Large intestine (tissue), 3 donors: ENCODE data around the gene APP. TPM values are rescaled to one million over a fixed set of nuclear protein-coding genes. Genes with fewer than 3 reads are reported as not detected.

Experiments used
- DNase-seq, 2 donors: peaks; one replicate each; pipeline versions ENCODE4 v3.0.0 to v3.0.0-alpha.2; 2013
- H3K27ac ChIP-seq: one replicate; pipeline ENCODE4 v1.5.1; 2013; ENCODE audit warnings: low read length
- H3K27me3 ChIP-seq: 2 replicates; pipeline ENCODE4 v1.6.1; 2013; ENCODE audit warnings: low read length; ENCODE audit not compliant: control insufficient read depth, insufficient read depth
- H3K36me3 ChIP-seq: 2 replicates; pipeline ENCODE4 v1.6.1; 2013; ENCODE audit warnings: low read length; ENCODE audit not compliant: control insufficient read depth, insufficient read depth
- H3K4me1 ChIP-seq: one replicate; pipeline ENCODE4 v1.6.1; 2013; ENCODE audit warnings: low read length; ENCODE audit not compliant: control insufficient read depth, insufficient read depth
- H3K4me3 ChIP-seq: one replicate; pipeline ENCODE4 v1.5.1; 2013; ENCODE audit warnings: low read length
- H3K9me3 ChIP-seq: one replicate; pipeline ENCODE4 v1.6.1; 2013; ENCODE audit warnings: mild to moderate bottlenecking, low read depth, low read length, moderate library complexity; ENCODE audit not compliant: control insufficient read depth
- WGBS: methylation state at CpG from one replicate; pipeline ENCODE4 v1.1.5; 2013; ENCODE audit warnings: low lambda C conversion rate; ENCODE audit not compliant: insufficient coverage; 5-methylcytosine and 5-hydroxymethylcytosine counted together
- polyA plus RNA-seq: library from polyadenylated mRNA; unstranded; fragments of 120-200 nt; gene quantifications from one replicate; pipeline ENCODE4 v1.2.1, GENCODE V29; 2013

The APP gene
- polyA plus RNA-seq, 1 donor, result 265 TPM

DNA sequence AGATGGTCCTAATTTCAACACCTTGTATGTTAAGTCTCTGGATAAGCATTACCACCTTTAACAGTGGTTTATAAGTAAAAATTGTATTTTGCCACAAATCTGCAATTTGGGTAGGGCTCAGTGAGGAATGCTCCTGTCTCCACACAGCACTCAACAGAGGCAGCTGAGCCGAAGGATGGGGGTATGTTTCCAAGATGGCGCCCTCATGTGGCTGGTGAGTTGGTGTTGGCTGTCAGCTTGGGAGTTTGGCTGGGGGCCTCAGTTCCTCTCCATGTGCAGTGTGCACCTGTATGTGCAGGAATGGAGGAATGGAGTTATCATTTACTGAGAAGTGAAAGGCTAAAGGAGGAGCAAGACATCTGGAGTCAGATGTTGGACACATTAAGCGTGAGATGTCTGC is 299.0 kb downstream of the APP start:
- Histone ChIP-seq H3K27me3 (no peaks in the 10 kb centered on the region), H3K27ac (no peak overlapping the region), H3K4me1 (no peaks in the 10 kb centered on the region), H3K36me3 (no peaks in the 10 kb centered on the region), H3K9me3 (no peaks in the 10 kb centered on the region), H3K4me3 (no peak overlapping the region)
- WGBS, result 100% methylated on average over 1 of the region's 3 CpGs
- no peak for DNase-seq

DNA sequence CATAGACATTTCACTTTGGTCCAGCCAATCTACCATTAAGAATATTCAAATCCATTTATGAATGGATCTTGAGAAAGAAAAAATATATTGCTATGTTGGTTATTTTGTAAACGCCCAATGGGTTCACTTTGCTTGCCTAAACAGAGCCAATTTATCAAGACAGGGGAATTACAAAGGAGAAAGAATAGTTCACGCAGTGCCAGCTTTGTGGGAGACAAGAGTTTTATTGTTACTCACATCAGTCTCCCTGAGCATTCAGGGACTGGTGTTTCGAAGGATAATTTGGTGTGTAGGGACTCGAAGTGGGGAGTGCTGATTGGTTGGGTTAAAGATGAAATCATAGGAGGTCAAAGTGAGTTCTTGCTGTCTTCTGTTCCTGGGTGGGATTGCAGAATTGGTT is 300.5 kb downstream of the APP start:
- no CpG with 5 or more reads among the region's 4 CpGs for WGBS
- Histone ChIP-seq H3K27ac (no peak overlapping the region), H3K4me3 (no peak overlapping the region), H3K4me1 (no peaks in the 10 kb centered on the region), H3K27me3 (no peaks in the 10 kb centered on the region), H3K36me3 (no peaks in the 10 kb centered on the region), H3K9me3 (no peaks in the 10 kb centered on the region)
- no peak for DNase-seq

GRCh38 chr21:25867061-25867460 is 303.5 kb downstream of the APP start:
- no peak overlapping the region for H3K27ac ChIP-seq
- no peak overlapping the region for H3K4me3 ChIP-seq

DNA sequence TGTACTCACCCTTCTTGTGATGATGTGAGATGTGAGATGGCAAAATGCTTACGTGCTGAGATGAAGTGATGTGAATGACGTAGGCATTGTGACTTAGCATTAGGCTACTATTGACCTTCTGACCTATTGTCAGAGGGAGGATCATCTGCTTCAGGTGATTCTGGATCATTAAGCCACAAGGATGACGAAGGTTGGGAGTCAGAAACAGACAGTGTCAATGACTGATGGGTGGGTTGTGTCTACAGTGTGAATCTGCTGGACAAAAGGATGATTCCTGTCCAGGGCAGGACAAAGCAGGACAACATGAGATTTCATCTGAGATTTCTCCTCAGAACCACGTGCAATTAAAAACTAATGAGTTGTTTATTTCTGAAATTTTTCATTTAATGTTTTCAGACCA is 306.8 kb downstream of the APP start:
- no peaks in the 10 kb centered on the region for H3K27me3 ChIP-seq
- no peaks in the 10 kb centered on the region for H3K4me1 ChIP-seq
- no peaks in the 10 kb centered on the region for H3K36me3 ChIP-seq
- no peak overlapping the region for H3K4me3 ChIP-seq
- H3K27ac ChIP-seq, result no peak overlapping the region
- no peak for DNase-seq
- no peaks in the 10 kb centered on the region for H3K9me3 ChIP-seq
- no CpG with 5 or more reads among the region's 4 CpGs for WGBS

More at GRCh38 chr21:25867061-25867460, 303.5 kb downstream of the APP start:
- DNase-seq, result no peak
- Histone ChIP-seq H3K4me1 (no peaks in the 10 kb centered on the region), H3K27me3 (no peaks in the 10 kb centered on the region), H3K9me3 (no peaks in the 10 kb centered on the region), H3K36me3 (no peaks in the 10 kb centered on the region)
- WGBS, result no CpG with 5 or more reads among the region's 1 CpG

- DNase-seq, result no peak
- H3K4me3 ChIP-seq, result no peak overlapping the region
- WGBS, result 13% methylated on average over 1 of the region's 1 CpG
- H3K27me3 ChIP-seq, result no peaks in the 10 kb centered on the region
- H3K9me3 ChIP-seq, result no peaks in the 10 kb centered on the region
- no peaks in the 10 kb centered on the region for H3K36me3 ChIP-seq
- H3K4me1 ChIP-seq, result no peaks in the 10 kb centered on the region
- H3K27ac ChIP-seq, result no peak overlapping the region
Measured at GRCh38 chr21:25863031-25863430, 307.5 kb downstream of the APP start.

DNA sequence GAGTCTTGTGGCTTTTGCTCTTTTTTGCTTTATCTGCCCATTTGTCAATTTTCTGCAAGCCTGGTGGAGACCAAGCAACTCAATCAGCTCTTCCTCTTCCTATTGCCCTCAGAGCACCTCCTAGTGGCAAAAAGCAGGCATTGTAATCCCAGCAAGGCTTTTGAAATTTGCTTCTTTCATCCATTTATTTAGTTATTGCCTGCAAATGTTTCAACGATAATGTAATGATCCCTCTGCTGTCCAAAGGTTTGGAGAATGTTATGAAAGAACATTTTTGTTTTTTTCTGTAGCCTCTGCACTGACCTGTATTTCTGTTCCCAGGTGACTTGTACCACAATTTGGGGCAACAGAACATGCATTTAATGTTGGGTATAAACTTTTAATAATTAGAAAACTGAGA is 308.0 kb downstream of the APP start:
- Histone ChIP-seq H3K36me3 (no peaks in the 10 kb centered on the region), H3K27me3 (no peaks in the 10 kb centered on the region), H3K27ac (no peak overlapping the region), H3K4me3 (no peak overlapping the region), H3K9me3 (no peaks in the 10 kb centered on the region), H3K4me1 (no peaks in the 10 kb centered on the region)
- DNase-seq, result no peak
- WGBS, result 78% methylated on average over 1 of the region's 1 CpG

DNA sequence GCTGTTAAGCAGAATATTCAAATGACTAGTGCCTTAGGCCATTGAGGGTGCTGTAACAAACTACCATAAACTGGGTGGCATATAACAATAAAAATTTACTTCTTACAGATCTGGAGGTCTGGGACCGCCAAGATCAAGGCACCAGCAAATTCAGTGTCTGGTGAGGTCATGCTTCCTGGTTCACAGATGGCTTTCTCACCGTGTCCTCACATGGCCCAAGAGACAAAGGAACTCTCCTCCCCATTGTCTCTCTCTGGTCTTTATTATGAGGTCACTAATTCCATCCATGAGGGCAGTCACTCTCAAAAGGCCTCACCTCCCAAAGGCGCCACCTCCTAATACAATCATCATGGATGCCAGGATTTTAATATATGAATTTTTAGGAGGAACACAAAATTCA is 308.5 kb downstream of the APP start:
- no CpG with 5 or more reads among the region's 3 CpGs for WGBS
- no peaks in the 10 kb centered on the region for H3K27me3 ChIP-seq
- no peaks in the 10 kb centered on the region for H3K36me3 ChIP-seq
- no peak for DNase-seq
- H3K4me3 ChIP-seq, result no peak overlapping the region
- no peaks in the 10 kb centered on the region for H3K9me3 ChIP-seq
- H3K27ac ChIP-seq, result no peak overlapping the region
- H3K4me1 ChIP-seq, result no peaks in the 10 kb centered on the region

- no peak overlapping the region for H3K27ac ChIP-seq
- no peak overlapping the region for H3K4me3 ChIP-seq
- DNase-seq, result no peak
- H3K4me1 ChIP-seq, result no peaks in the 10 kb centered on the region
- H3K27me3 ChIP-seq, result no peaks in the 10 kb centered on the region
- H3K36me3 ChIP-seq, result no peaks in the 10 kb centered on the region
- no peaks in the 10 kb centered on the region for H3K9me3 ChIP-seq
- WGBS, result 100% methylated on average over 2 of the region's 5 CpGs
Measured at GRCh38 chr21:25859235-25859929, 311.2 kb downstream of the APP start.

GRCh38 chr21:25858325-25858724 is 312.2 kb downstream of the APP start:
- DNase-seq, result no peak
- H3K36me3 ChIP-seq, result no peaks in the 10 kb centered on the region
- no peaks in the 10 kb centered on the region for H3K4me1 ChIP-seq
- WGBS, result 100% methylated on average over 1 of the region's 3 CpGs
- H3K27ac ChIP-seq, result no peak overlapping the region
- H3K27me3 ChIP-seq, result no peaks in the 10 kb centered on the region
- no peak overlapping the region for H3K4me3 ChIP-seq
- no peaks in the 10 kb centered on the region for H3K9me3 ChIP-seq

DNA sequence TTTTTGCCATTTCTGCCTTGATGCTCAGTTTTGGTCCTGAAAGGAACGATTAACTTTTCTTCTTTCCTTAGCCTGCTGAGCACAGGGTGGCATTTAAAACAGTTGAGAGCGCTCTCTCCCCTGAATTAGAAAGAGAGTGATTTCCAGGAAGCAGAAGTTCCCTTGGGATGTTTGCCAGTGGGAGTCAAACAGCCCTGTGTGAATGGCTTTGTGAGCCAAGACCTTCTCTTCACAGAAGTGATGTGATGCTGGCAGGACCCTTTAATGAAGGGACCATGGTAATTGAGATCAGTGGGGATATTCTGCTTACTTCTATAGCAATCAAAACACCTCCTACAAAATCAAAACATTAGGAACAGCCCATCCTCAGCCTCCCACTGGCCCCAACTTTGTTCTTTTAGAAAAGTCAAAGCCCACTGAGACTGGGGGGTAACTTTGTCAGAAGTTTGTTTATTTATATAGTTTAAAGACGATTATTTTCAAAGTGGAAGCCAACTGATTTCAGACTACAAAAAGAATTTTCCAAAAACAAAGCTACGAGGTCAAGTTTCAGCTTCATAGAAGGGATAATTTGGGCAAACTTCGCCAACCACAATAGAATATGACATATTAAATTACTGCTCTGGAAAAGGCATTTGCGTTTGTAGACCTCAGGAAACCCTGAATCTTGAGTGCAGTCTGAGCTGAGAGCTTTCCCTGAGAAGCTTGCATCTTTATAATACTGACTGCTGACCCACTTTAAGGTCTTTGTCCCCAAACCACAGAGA is 313.1 kb downstream of the APP start:
- 63% methylated on average over 1 of the region's 6 CpGs for WGBS

GRCh38 chr21:25855576-25855975 is 315.0 kb downstream of the APP start:
- WGBS, result no CpG with 5 or more reads among the region's 5 CpGs
- Histone ChIP-seq H3K27ac (no peak overlapping the region), H3K9me3 (no peaks in the 10 kb centered on the region), H3K27me3 (no peaks in the 10 kb centered on the region), H3K4me3 (no peak overlapping the region), H3K4me1 (no peaks in the 10 kb centered on the region), H3K36me3 (no peaks in the 10 kb centered on the region)
- DNase-seq, result no peak

More for the DNA sequence above, 313.1 kb downstream of the APP start:
- Histone ChIP-seq H3K27ac (no peak overlapping the region), H3K27me3 (no peaks in the 10 kb centered on the region), H3K4me3 (no peak overlapping the region), H3K36me3 (no peaks in the 10 kb centered on the region), H3K9me3 (no peaks in the 10 kb centered on the region), H3K4me1 (no peaks in the 10 kb centered on the region)
- DNase-seq, result no peak
